ENCODE measurements around the gene AK4. TPM values are rescaled to one million over a fixed set of nuclear protein-coding genes. Genes with fewer than 3 reads are reported as not detected.
A peak's percentile ranks its signal among the peaks of the same experiment; 100 is the strongest.

Gene AK4
- total RNA-seq, 1 donor from 2014 or later, result 23.4 TPM

- no peak for TF ChIP-seq CTCF (IDR thresholded peaks at IDR 0.05)
- no peaks in the 10 kb centered on the region for H3K36me3 Mint-ChIP-seq (ENCODE audit: unreplicated experiment)
- H3K4me1 Mint-ChIP-seq (ENCODE audit: unreplicated experiment), result peaks cover 73% of the 10 kb centered on the region
- H3K4me3 Mint-ChIP-seq (ENCODE audit: unreplicated experiment), result peak overlapping the region; percentile 77
- peak overlapping the region; percentile 85 for H3K27ac Mint-ChIP-seq (ENCODE audit: unreplicated experiment)
- H3K27me3 Mint-ChIP-seq (ENCODE audit: unreplicated experiment), result no peaks in the 10 kb centered on the region
- no peak for DNase-seq (ENCODE audit: extremely low spot score, unreplicated experiment)
- no peaks in the 10 kb centered on the region for H3K9me3 Mint-ChIP-seq (ENCODE audit: unreplicated experiment)
Observed at GRCh38 chr1:65253800-65254319, 105.9 kb downstream of the AK4 start.

DNA sequence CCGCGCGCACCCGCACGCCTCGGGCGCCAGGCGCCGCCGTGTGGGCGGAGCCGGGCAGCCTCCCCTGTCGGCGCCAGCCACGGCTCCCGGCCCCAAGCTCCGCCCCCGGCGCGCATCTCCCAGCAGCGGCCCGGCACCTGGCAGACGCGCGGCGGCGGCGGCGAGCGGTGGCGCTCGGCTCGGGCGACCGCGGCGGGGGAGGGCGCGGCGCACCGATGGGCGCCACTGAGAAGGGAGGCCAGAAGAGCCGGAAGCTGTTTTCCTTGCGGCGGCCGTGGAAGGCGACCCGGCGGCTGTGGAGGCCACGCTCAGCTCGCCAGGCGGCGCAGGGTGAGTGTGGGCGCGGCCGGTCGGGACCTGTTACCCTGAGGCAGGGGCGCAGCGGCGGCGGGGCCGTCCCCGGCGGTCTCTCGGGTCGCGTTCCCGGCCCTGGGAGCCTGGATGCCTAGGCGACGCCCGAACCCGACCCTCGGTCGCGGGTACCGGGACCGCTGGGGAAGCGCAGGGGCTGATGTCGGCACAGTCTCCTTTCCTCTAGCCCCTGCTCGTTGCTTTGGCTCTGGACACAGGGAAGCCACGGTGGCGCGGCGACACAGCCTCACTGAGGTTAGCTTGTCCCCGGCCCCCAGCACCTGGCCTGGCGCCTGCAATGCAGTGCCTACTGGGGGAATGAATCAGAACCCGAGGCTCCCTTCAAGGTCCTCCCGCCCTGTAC, 106.5 kb downstream of the AK4 start:
- Mint-ChIP-seq H3K36me3 (ENCODE audit: unreplicated experiment) (no peaks in the 10 kb centered on the region), H3K9me3 (ENCODE audit: unreplicated experiment) (no peaks in the 10 kb centered on the region), H3K27me3 (ENCODE audit: unreplicated experiment) (no peaks in the 10 kb centered on the region), H3K4me1 (ENCODE audit: unreplicated experiment) (peaks cover 73% of the 10 kb centered on the region), H3K27ac (ENCODE audit: unreplicated experiment) (peak overlapping the region; percentile 93), H3K4me3 (ENCODE audit: unreplicated experiment) (peak overlapping the region; percentile 95)
- TF ChIP-seq CTCF (IDR thresholded peaks at IDR 0.05), result peak; percentile 38
- peak; percentile 94 for DNase-seq (ENCODE audit: extremely low spot score, unreplicated experiment)

DNA sequence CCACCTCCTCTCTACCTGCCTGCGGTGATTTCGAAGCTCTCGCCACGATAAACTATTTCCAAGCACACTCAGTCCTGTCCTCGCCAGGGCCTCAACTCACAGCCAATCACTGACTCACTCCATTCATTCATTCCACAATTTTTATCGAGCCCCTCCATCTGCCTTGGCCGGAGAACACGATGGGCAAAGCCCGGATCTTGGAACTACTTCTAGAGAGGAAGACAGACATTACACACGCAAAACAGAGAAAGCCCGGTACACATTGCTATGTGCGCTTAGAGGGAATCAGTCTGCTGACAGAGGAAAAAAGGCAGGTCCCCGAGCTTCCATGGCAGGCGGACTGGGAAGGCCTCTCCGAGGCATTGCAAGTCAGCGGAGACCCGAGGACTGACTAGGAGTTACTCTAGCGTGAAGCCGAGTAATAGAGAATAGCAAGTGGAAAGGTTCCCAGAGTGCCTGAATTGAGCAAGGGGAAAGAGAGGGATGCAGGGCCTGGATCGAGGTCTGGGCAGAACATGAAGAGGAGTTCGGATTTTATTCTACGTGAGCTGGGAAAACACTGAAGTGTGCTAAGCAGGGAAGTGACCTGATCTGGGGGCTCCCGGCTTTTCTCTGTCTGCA, 107.1 kb downstream of the AK4 start:
- Mint-ChIP-seq H3K27me3 (ENCODE audit: unreplicated experiment) (no peaks in the 10 kb centered on the region), H3K9me3 (ENCODE audit: unreplicated experiment) (no peaks in the 10 kb centered on the region), H3K27ac (ENCODE audit: unreplicated experiment) (peak overlapping the region; percentile 93), H3K4me1 (ENCODE audit: unreplicated experiment) (peaks cover 72% of the 10 kb centered on the region), H3K4me3 (ENCODE audit: unreplicated experiment) (peak overlapping the region; percentile 95), H3K36me3 (ENCODE audit: unreplicated experiment) (no peaks in the 10 kb centered on the region)
- DNase-seq (ENCODE audit: extremely low spot score, unreplicated experiment), result no peak
- TF ChIP-seq CTCF (IDR thresholded peaks at IDR 0.05), result no peak

DNA sequence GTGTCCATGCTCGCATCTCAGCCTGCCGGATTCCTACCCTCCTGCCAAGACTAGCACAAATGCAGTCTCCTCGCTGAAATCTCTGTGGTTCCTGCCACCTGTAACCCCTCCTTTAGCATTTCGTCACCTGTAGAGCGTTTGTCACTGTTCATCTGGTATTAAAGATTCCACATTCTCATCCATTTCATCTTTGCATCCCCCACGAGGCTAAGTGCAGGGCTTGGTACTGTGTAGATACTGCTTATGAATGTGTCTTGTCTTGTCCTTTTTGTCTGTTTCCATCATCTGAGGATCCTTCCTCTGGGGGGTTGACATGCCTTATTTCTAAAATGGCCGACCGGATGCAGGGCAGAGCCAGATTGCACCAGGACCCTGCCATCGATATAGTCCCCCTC, 107.7 kb downstream of the AK4 start:
- Mint-ChIP-seq H3K4me3 (ENCODE audit: unreplicated experiment) (peak overlapping the region; percentile 95), H3K9me3 (ENCODE audit: unreplicated experiment) (no peaks in the 10 kb centered on the region), H3K36me3 (ENCODE audit: unreplicated experiment) (no peaks in the 10 kb centered on the region), H3K4me1 (ENCODE audit: unreplicated experiment) (peaks cover 72% of the 10 kb centered on the region), H3K27me3 (ENCODE audit: unreplicated experiment) (no peaks in the 10 kb centered on the region), H3K27ac (ENCODE audit: unreplicated experiment) (peak overlapping the region; percentile 93)
- TF ChIP-seq CTCF (IDR thresholded peaks at IDR 0.05), result no peak
- DNase-seq (ENCODE audit: extremely low spot score, unreplicated experiment), result no peak
